Endothelial cell of umbilical vein (primary cell): ENCODE results near the gene ZDHHC7. TPM values are rescaled to one million over a fixed set of nuclear protein-coding genes. Genes with fewer than 3 reads are reported as not detected.
A peak's percentile ranks its signal among the peaks of the same experiment; 100 is the strongest.

ENCODE experiments used
- BruUV-seq: library from RNA; stranded (reverse); fragments of 400-500 nt; replicated peaks from 2 replicates; lab custom pipeline; 2021; lab: Mats Ljungman, UMichigan
- CTCF ChIA-PET: fragments of 300-600, 350-600 bp; sonication (Branson Sonifier 250); formaldehyde crosslinking; loops from one replicate; lab custom pipeline; 2021; ENCODE audit warnings: antibody characterized with exemption, inconsistent platforms; lab: Charles Lee
- POLR2A ChIA-PET: fragments of 300-600, 350-600 bp; sonication (Branson Sonifier 250); formaldehyde crosslinking; loops from one replicate; lab custom pipeline; 2021; ENCODE audit warnings: antibody characterized with exemption, inconsistent platforms; lab: Charles Lee
- DNase-seq: peaks from one replicate; pipeline ENCODE4 v3.0.0-alpha.2; 2011; ENCODE audit warnings: low read depth, low spot score
- FAIRE-seq: peaks from 2 replicates; lab custom pipeline; 2011; peaks lifted over from hg19 to GRCh38; lab: Jason Lieb, UNC
- H2AFZ ChIP-seq: 2 replicates; pipeline ENCODE4 v1.6.0; 2012; ENCODE audit warnings: low read depth, low read length, control low read depth, inconsistent platforms
- H3K27ac ChIP-seq: 2 replicates; pipeline ENCODE4 v1.5.1; 2011; ENCODE audit warnings: low read depth, mild to moderate bottlenecking, control low read depth, low read length, moderate library complexity; ENCODE audit not compliant: insufficient read depth
- H3K27me3 ChIP-seq, 2 experiments: 2 replicates each; pipeline versions ENCODE4 v1.6.0 to v1.6.1; 2011; ENCODE audit warnings: low read length in 2 of 2, mixed read lengths in 1 of 2; ENCODE audit not compliant: control insufficient read depth in 2 of 2, insufficient read depth in 2 of 2
- H3K36me3 ChIP-seq, 2 experiments: 2 replicates in 1 of 2; 3 replicates in 1 of 2; pipeline ENCODE4 v1.5.1; 2011; ENCODE audit warnings: low read length in 2 of 2, mild to moderate bottlenecking in 1 of 2, moderate library complexity in 1 of 2; ENCODE audit not compliant: control insufficient read depth in 2 of 2, insufficient read depth in 2 of 2; ENCODE audit errors: extremely low read depth in 1 of 2
- H3K4me1 ChIP-seq: 3 replicates; pipeline ENCODE4 v1.5.1; 2011; ENCODE audit warnings: mild to moderate bottlenecking, low read length; ENCODE audit not compliant: control insufficient read depth, insufficient read depth; ENCODE audit errors: extremely low read depth
- H3K4me2 ChIP-seq: 2 replicates; pipeline ENCODE4 v1.6.1; 2011; ENCODE audit warnings: low read length, control low read depth, mixed read lengths; ENCODE audit not compliant: insufficient read depth
- H3K4me3 ChIP-seq, 3 experiments: fragments of 200-600 bp in 1 of 3; sonication (generic), shearing (Covaris generic) in 1 of 3; replicated peaks in 1 of 3; 2 replicates each; pipeline ENCODE4 v1.5.1; 2011 to 2016; ENCODE audit warnings: control low read depth in 3 of 3, low read length in 3 of 3, mild to moderate bottlenecking in 2 of 3, inconsistent platforms in 1 of 3, low read depth in 1 of 3, moderate library complexity in 1 of 3; ENCODE audit not compliant: insufficient read depth in 1 of 3
- H3K79me2 ChIP-seq: 2 replicates; pipeline ENCODE4 v1.6.0; 2012; ENCODE audit warnings: low read length, inconsistent platforms; ENCODE audit not compliant: control insufficient read depth, insufficient read depth
- H3K9ac ChIP-seq: replicated peaks from 2 replicates; pipeline ENCODE3; 2011; ENCODE audit warnings: low read length, control low read depth; ENCODE audit not compliant: insufficient read depth; ENCODE audit errors: extremely low read depth
- H3K9me1 ChIP-seq: replicated peaks from 3 replicates; pipeline ENCODE4 v1.6.0; 2011; ENCODE audit warnings: mild to moderate bottlenecking, low read length; ENCODE audit not compliant: control insufficient read depth, insufficient read depth; ENCODE audit errors: extremely low read depth
- H3K9me3 ChIP-seq: replicated peaks from 2 replicates; pipeline ENCODE4 v1.5.1; 2012; ENCODE audit warnings: low read length, inconsistent platforms; ENCODE audit not compliant: control insufficient read depth, insufficient read depth
- H4K20me1 ChIP-seq: replicated peaks from 2 replicates; pipeline ENCODE3; 2011; ENCODE audit warnings: mild to moderate bottlenecking, low read length; ENCODE audit not compliant: control insufficient read depth, insufficient read depth; ENCODE audit errors: extremely low read depth
- FOS ChIP-seq: IDR thresholded peaks from 2 replicates; pipeline ENCODE4 v1.6.1; 2011; ENCODE audit warnings: mild to moderate bottlenecking, low read length, moderate library complexity, borderline replicate concordance; ENCODE audit not compliant: insufficient read depth
- POLR2AphosphoS5 ChIP-seq: IDR thresholded peaks from 2 replicates; pipeline ENCODE4 v1.6.1; 2012; ENCODE audit warnings: low read depth, mild to moderate bottlenecking, control low read depth, low read length, moderate library complexity; ENCODE audit not compliant: insufficient read depth
- dilution Hi-C: fragments of 300-500 bp; cut with MboI; formaldehyde crosslinking; loops from one replicate; pipeline ENCODE4 v1.15.0; 2019; ENCODE audit warnings: low sequenced_read_pairs; ENCODE audit not compliant: extremely low pct_ligation_motif_present
- intact Hi-C: fragments of 100-400 bp; cut with micrococcal nuclease; formaldehyde crosslinking; loops from one replicate; pipeline ENCODE4 v1.10.0; 2022
- polyA plus RNA-seq, 4 experiments: library from polyadenylated mRNA; depleted of rRNA in 3 of 4; stranded (reverse) in 3 of 4; unstranded in 1 of 4; fragments of >200 nt; gene quantifications; 2 replicates each; pipeline versions ENCODE4 v1.2.1 to v1.2.3, GENCODE V29; 2011 to 2012; ENCODE audit warnings: missing spikeins in 1 of 4
- total RNA-seq: library from RNA; stranded (reverse); gene quantifications from 2 replicates; pipeline ENCODE4 v1.2.3, GENCODE V29; 2021

The ZDHHC7 gene
- total and polyA plus RNA-seq, 2 donors (not counting 3 experiments of a cell fraction or from before 2014, with no cell fraction given), result 44.1 to 46.2 TPM

DNA sequence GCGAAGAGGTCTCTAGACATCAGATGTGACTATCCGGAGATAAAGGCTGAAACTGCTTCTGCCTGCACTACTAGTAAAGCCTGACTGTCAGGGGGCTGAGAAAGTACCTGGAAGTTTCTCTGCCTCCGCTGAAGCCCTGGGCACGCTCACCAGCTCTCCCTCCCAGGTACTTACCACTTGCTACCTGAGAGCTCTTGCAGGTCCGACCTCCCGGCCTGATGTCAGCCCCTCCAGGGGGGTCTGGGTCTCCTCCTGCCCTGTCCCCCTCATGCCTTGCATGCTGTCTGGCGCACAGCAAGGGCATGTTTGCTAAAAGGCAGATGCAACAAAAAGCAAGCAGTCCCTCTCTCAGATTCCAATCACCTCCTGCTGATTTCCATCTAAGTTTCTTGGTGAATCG lies 17.4 kb downstream of the ZDHHC7 start:
- no peaks in the 10 kb centered on the region for H3K27me3 ChIP-seq
- H3K4me3 ChIP-seq, result no peak overlapping the region
- H3K9me3 ChIP-seq, result no peaks in the 10 kb centered on the region
- CTCF ChIA-PET, result interaction anchor here (1.1 to 3.0 kb wide), 8 partner anchors 11 to 488 kb away, joined by 3 to 23 read pairs (median 4); partner anchors contain the start of genes KIAA0513 and ZDHHC7
- H4K20me1 ChIP-seq, result no peaks in the 10 kb centered on the region
- FAIRE-seq, result no peak
- no peaks in the 10 kb centered on the region for H3K9me1 ChIP-seq
- H3K27ac ChIP-seq, result peak overlapping the region; percentile 89
- no peak overlapping the region for H3K4me2 ChIP-seq
- DNase-seq, result no peak
- no peak overlapping the region for H2AFZ ChIP-seq
- dilution Hi-C loops, result no loop called here
- no peak for TF ChIP-seq POLR2AphosphoS5
- H3K79me2 ChIP-seq, result peaks cover 33% of the 10 kb centered on the region
- H3K4me1 ChIP-seq, result peaks cover 21% of the 10 kb centered on the region
- peaks cover 6 to 12% of the 10 kb centered on the region in 2 experiments for H3K36me3 ChIP-seq
- no TSS peak for BruUV-seq
- intact Hi-C loops, result no loop called here
- peak overlapping the region; percentile 49 for H3K9ac ChIP-seq
- POLR2A ChIA-PET, result no interaction called here

DNA sequence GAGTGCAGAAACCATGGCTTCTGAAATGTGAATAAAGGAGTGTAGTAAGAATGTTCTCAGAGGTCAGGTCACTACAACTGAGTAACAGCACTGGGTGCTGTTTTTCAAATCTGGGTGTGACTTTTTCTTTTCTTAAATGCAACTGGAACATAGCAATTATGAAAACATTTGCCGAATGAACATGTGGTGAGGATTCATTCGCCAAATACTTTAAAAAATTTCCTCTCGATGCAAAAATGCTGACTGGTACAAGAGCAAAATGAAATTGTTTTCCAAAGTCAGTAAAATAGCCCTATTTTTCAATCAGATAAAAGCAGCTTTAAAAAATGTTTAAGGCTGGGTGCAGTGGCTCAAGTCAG lies 18.6 kb downstream of the ZDHHC7 start:
- no peak overlapping the region for H3K4me3 ChIP-seq
- no peak overlapping the region for H3K9ac ChIP-seq
- ChIA-PET CTCF (no interaction called here), POLR2A (no interaction called here)
- no peaks in the 10 kb centered on the region for H3K27me3 ChIP-seq
- no peak for FAIRE-seq
- peaks cover 28% of the 10 kb centered on the region for H3K79me2 ChIP-seq
- no peaks in the 10 kb centered on the region for H3K9me1 ChIP-seq
- dilution Hi-C loops, result no loop called here
- no TSS peak for BruUV-seq
- H3K4me1 ChIP-seq, result peaks cover 19% of the 10 kb centered on the region
- H3K27ac ChIP-seq, result no peak overlapping the region
- DNase-seq, result no peak
- no peak overlapping the region for H3K4me2 ChIP-seq
- no peak for TF ChIP-seq FOS
- peaks cover 6 to 21% of the 10 kb centered on the region in 2 experiments for H3K36me3 ChIP-seq
- no peaks in the 10 kb centered on the region for H3K9me3 ChIP-seq
- no peak overlapping the region for H2AFZ ChIP-seq
- no peaks in the 10 kb centered on the region for H4K20me1 ChIP-seq
- intact Hi-C loops, result no loop called here
